Right atrium auricular region (tissue), 2 donors: Measurements from ENCODE around the gene CAMTA1. TPM values are rescaled to one million over a fixed set of nuclear protein-coding genes. Genes with fewer than 3 reads are reported as not detected.

Source experiments
- DNase-seq: peaks from one replicate; pipeline ENCODE4 v3.0.0-alpha.2; 2019; ENCODE audit warnings: low spot score
- H3K27ac ChIP-seq, 2 donors: fragments of 200-600 bp; sonication (generic); 1 replicate in 1 of 2; 2 replicates in 1 of 2; pipeline ENCODE4 v1.5.1; 2016 to 2019
- H3K27me3 ChIP-seq, 2 donors: fragments of 200-600 bp; sonication (generic); one replicate each; pipeline versions ENCODE4 v1.5.1 to v1.6.0; 2017 to 2019
- H3K36me3 ChIP-seq: fragments of 200-600 bp; sonication (generic); one replicate; pipeline ENCODE4 v1.5.1; 2016
- H3K4me1 ChIP-seq, 2 donors: fragments of 200-600 bp; sonication (generic); one replicate each; pipeline versions ENCODE4 v1.5.1 to v1.6.0; 2017 to 2019
- H3K4me3 ChIP-seq, 2 donors: fragments of 200-600 bp; sonication (generic); 1 replicate in 1 of 2; 2 replicates in 1 of 2; pipeline ENCODE4 v1.5.1; 2017 to 2019; ENCODE audit warnings: mild to moderate bottlenecking in 1 of 2, moderate library complexity in 1 of 2
- H3K9me3 ChIP-seq, 2 donors: fragments of 200-600 bp; sonication (generic); one replicate each; pipeline ENCODE4 v1.5.1; 2019
- total RNA-seq, 2 donors: library from RNA; depleted of rRNA; stranded (reverse); fragments of >200 nt; gene quantifications; one replicate each; pipeline ENCODE4 v1.1.0, GENCODE V29; 2016
- TF ChIP-seq, protein P1 (sequence below), 2 donors: fragments of 200-600 bp; sonication (generic); IDR thresholded peaks; one replicate each; pipeline ENCODE4 v1.5.1; 2019; ENCODE audit warnings: antibody characterized with exemption in 2 of 2

Gene CAMTA1
- total RNA-seq, 2 donors from 2014 or later: 132 to 190 TPM

DNA sequence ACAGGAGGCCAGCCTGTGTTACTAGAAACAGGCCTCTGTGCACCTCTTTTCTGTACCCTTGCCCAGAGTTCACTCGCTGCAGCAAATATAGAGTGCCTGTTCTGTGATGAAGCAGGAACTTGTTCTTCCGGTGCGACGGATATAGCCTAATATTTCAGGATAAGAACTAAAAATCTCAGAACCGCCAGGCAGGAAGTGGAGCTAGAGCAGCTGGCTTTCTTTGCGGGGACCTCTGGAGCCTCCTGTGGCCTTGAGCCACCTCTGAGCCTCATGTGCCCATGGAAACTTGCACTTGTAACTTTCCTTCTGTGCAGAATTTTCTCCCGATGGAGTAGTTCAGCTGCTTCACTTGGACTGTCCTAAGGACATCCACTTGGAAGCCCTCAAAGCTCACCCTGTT lies 941.4 kb downstream of the CAMTA1 start:
- DNase-seq: no peak
- TF ChIP-seq, protein P1, sequence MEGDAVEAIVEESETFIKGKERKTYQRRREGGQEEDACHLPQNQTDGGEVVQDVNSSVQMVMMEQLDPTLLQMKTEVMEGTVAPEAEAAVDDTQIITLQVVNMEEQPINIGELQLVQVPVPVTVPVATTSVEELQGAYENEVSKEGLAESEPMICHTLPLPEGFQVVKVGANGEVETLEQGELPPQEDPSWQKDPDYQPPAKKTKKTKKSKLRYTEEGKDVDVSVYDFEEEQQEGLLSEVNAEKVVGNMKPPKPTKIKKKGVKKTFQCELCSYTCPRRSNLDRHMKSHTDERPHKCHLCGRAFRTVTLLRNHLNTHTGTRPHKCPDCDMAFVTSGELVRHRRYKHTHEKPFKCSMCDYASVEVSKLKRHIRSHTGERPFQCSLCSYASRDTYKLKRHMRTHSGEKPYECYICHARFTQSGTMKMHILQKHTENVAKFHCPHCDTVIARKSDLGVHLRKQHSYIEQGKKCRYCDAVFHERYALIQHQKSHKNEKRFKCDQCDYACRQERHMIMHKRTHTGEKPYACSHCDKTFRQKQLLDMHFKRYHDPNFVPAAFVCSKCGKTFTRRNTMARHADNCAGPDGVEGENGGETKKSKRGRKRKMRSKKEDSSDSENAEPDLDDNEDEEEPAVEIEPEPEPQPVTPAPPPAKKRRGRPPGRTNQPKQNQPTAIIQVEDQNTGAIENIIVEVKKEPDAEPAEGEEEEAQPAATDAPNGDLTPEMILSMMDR (IDR thresholded peaks at IDR 0.05): no peak
- Histone ChIP-seq H3K4me1 (no peaks in the 10 kb centered on the region), H3K36me3 (no peaks in the 10 kb centered on the region), H3K9me3 (no peaks in the 10 kb centered on the region), H3K27ac (no peak overlapping the region), H3K27me3 (no peaks in the 10 kb centered on the region), H3K4me3 (no peak overlapping the region)

DNA sequence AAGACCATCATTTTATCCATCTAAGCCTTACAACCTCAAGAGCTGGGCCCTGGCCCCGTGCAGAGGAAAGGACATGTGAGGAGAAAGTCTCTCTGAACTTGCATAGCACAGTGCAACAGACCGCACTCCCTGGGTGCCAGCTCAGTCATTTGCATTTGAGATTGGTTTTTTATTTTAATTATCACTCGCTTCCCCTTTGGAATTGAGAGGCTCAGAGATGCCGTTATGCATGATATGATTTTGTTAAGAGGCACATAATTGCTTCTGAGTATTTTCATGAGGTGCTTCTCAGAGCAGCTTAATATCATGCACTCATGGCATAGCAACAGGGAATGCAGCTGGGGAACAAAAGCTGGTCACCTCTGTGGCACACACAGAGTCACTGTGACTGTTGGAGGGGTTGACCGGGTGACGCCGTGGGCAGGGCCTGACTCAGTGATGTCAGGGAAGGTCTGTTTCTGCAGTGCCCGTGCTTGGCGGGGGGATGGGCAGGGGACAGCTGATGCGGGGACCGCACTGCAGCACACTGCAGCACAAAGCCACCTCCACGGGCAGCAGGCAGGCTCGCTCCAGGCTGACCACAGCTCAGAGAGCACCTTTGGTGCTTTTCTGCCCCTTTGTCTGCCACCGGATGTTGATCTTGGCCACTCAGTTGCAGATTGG lies 942.7 kb downstream of the CAMTA1 start:
- Histone ChIP-seq H3K27ac (no peak overlapping the region), H3K27me3 (no peaks in the 10 kb centered on the region), H3K4me1 (no peaks in the 10 kb centered on the region), H3K4me3 (no peak overlapping the region), H3K36me3 (no peaks in the 10 kb centered on the region), H3K9me3 (no peaks in the 10 kb centered on the region)
- DNase-seq: no peak
- TF ChIP-seq, protein P1 (IDR thresholded peaks at IDR 0.05): no peak

DNA sequence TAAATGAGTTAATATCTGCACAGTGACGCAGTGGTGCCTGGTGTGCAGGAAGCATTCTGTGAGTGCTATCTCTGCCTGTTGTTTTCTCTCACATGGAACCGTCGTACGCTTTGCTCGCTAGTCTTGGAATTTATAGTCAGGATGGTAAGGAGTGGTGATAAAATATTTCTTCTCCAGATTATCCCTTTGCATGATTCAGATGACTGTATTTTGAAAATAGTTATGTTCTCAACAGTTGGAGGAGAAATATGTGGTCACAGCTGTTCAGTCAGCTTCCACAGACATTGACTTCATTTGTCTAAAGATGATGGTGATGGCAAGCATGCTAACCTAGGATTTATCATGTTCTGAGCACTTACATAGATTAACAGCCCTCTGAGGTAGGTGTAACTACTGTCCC lies 944.5 kb downstream of the CAMTA1 start:
- Histone ChIP-seq H3K27me3 (no peaks in the 10 kb centered on the region), H3K36me3 (no peaks in the 10 kb centered on the region), H3K4me1 (no peaks in the 10 kb centered on the region), H3K9me3 (no peaks in the 10 kb centered on the region), H3K27ac (no peak overlapping the region), H3K4me3 (no peak overlapping the region)
- TF ChIP-seq, protein P1 (IDR thresholded peaks at IDR 0.05): no peak
- no peak for DNase-seq

DNA sequence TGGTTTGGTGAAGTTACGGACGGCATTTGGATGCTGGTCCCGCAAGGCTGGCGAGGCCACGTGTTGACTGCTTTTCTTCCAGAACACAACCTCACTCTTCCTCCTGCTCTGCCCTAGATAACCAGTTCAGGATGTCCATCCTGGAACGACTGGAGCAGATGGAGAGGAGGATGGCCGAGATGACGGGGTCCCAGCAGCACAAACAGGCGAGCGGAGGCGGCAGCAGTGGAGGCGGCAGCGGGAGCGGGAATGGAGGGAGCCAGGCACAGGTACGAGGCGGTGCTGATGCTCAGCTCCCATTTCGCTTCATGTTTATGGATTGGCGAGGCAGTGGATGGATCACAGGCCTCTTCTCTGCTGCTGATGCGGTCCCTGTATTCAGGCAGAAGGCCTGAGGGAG lies 947.1 kb downstream of the CAMTA1 start:
- Histone ChIP-seq H3K27ac (no peak overlapping the region), H3K36me3 (peaks cover 5% of the 10 kb centered on the region), H3K4me3 (no peak overlapping the region), H3K27me3 (no peaks in the 10 kb centered on the region), H3K4me1 (no peaks in the 10 kb centered on the region), H3K9me3 (no peaks in the 10 kb centered on the region)
- TF ChIP-seq, protein P1 (IDR thresholded peaks at IDR 0.05): no peak
- no peak for DNase-seq

DNA sequence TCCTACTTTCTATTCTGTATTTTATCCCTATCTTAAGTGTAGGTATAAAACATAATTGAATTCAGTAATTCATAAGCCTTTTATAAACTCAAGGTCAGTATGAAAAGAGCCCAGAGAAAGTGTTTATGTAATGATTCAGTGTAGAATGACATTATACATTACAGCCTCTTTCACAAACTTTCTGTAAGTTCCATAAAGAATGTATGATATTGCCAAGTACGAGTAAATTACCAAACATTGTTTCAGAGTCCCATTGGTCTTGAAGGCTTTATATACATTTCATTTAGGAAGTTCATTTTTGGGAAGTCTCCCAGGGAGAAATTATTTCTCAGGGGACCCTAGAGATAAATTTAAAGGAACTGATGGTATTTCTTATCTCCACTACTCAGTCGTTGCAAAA lies 948.0 kb downstream of the CAMTA1 start:
- no peak for DNase-seq
- Histone ChIP-seq H3K36me3 (peaks cover 10% of the 10 kb centered on the region), H3K27ac (no peak overlapping the region), H3K4me1 (no peaks in the 10 kb centered on the region), H3K4me3 (no peak overlapping the region), H3K9me3 (no peaks in the 10 kb centered on the region), H3K27me3 (no peaks in the 10 kb centered on the region)
- TF ChIP-seq, protein P1 (IDR thresholded peaks at IDR 0.05): no peak

DNA sequence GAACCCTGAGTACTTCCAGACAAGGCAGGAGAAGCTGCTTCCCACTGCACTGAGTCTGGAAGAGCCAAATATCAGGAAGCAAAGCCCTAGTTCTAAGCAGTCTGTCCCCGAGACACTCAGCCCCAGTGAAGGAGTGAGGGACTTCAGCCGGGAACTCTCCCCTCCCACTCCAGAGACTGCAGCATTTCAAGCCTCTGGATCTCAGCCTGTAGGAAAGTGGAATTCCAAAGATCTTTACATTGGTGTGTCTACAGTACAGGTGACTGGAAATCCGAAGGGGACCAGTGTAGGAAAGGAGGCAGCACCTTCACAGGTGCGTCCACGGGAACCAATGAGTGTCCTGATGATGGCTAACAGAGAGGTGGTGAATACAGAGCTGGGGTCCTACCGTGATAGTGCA lies 952.8 kb downstream of the CAMTA1 start:
- H3K27me3 ChIP-seq: no peaks in the 10 kb centered on the region
- TF ChIP-seq, protein P1 (IDR thresholded peaks at IDR 0.05): no peak

More for the DNA sequence above, 952.8 kb downstream of the CAMTA1 start:
- Histone ChIP-seq H3K9me3 (no peaks in the 10 kb centered on the region), H3K27ac (no peak overlapping the region), H3K36me3 (peaks cover 10% of the 10 kb centered on the region), H3K4me1 (no peaks in the 10 kb centered on the region), H3K4me3 (no peak overlapping the region)
- DNase-seq: no peak
